DND-41 (cell line): Measurements from ENCODE around the gene TAGLN3.

ENCODE experiments used
- CTCF ChIP-seq: IDR thresholded peaks from 2 replicates; pipeline ENCODE4 v1.5.1; 2012; ENCODE audit warnings: borderline replicate concordance, low read length, moderate library complexity, mild to moderate bottlenecking; ENCODE audit not compliant: poor library complexity, severe bottlenecking; ENCODE audit errors: extremely low read depth
- EZH2 ChIP-seq: IDR thresholded peaks from 3 replicates; pipeline ENCODE4 v1.6.1; 2012; ENCODE audit warnings: borderline replicate concordance, low read depth, mild to moderate bottlenecking, moderate library complexity, low read length, inconsistent platforms; ENCODE audit not compliant: severe bottlenecking

- TF ChIP-seq CTCF (no peak), EZH2 (no peak)
Observed at GRCh38 chr3:111949712-111950111, 49.0 kb upstream of the TAGLN3 start.
